ENCODE measurements around the gene FUZ. TPM values are rescaled to one million over a fixed set of nuclear protein-coding genes. Genes with fewer than 3 reads are reported as not detected.

Gene FUZ
- total RNA-seq, 2 donors from 2014 or later, result 7.4 to 14.9 TPM

GRCh38 chr19:49849433-49850220, 36.5 kb upstream of the FUZ start:
- TF ChIP-seq CTCF (IDR thresholded peaks at IDR 0.05), result no peak
- H3K27me3 ChIP-seq, result no peaks in the 10 kb centered on the region
- no peak overlapping the region for H3K27ac ChIP-seq
- H3K36me3 ChIP-seq, result no peaks in the 10 kb centered on the region
- H3K4me3 ChIP-seq, result no peak overlapping the region
- peaks cover 7% of the 10 kb centered on the region for H3K4me1 ChIP-seq
- no peak for DNase-seq
- H3K9ac ChIP-seq (ENCODE audit: low read depth in 2 of 2, low read length in 2 of 2), result peak overlapping the region in 1 of 2 donors; percentile 92
- intact Hi-C loops (cut with DNase I), result no loop called here
- no peaks in the 10 kb centered on the region for H3K9me3 ChIP-seq

- no peak for TF ChIP-seq CTCF (IDR thresholded peaks at IDR 0.05)
- Histone ChIP-seq H3K4me3 (no peak overlapping the region), H3K36me3 (no peaks in the 10 kb centered on the region), H3K9ac (ENCODE audit: low read depth in 2 of 2, low read length in 2 of 2) (no peak overlapping the region), H3K4me1 (peaks cover 7% of the 10 kb centered on the region), H3K9me3 (no peaks in the 10 kb centered on the region), H3K27ac (no peak overlapping the region), H3K27me3 (no peaks in the 10 kb centered on the region)
- intact Hi-C loops (cut with DNase I), result no loop called here
- DNase-seq, result no peak
These were observed 35.8 kb upstream of the FUZ start for GRCh38 chr19:49848938-49849337.

- DNase-seq, result no peak
- Histone ChIP-seq H3K27ac (no peak overlapping the region), H3K9me3 (no peaks in the 10 kb centered on the region)
These were observed 34.9 kb upstream of the FUZ start for GRCh38 chr19:49847731-49848696.

GRCh38 chr19:49846408-49846807, 33.3 kb upstream of the FUZ start:
- Histone ChIP-seq H3K27me3 (no peaks in the 10 kb centered on the region), H3K36me3 (no peaks in the 10 kb centered on the region), H3K4me3 (no peak overlapping the region), H3K9me3 (no peaks in the 10 kb centered on the region), H3K27ac (no peak overlapping the region), H3K4me1 (no peaks in the 10 kb centered on the region), H3K9ac (ENCODE audit: low read depth in 2 of 2, low read length in 2 of 2) (no peak overlapping the region)
- no peak for DNase-seq
- intact Hi-C loops (cut with DNase I), result no loop called here
- no peak for TF ChIP-seq CTCF (IDR thresholded peaks at IDR 0.05)

More at GRCh38 chr19:49847731-49848696, 34.9 kb upstream of the FUZ start:
- no peak overlapping the region for H3K9ac ChIP-seq (ENCODE audit: low read depth in 2 of 2, low read length in 2 of 2)
- H3K27me3 ChIP-seq, result no peaks in the 10 kb centered on the region
- intact Hi-C loops (cut with DNase I), result no loop called here
- TF ChIP-seq CTCF (IDR thresholded peaks at IDR 0.05), result no peak
- H3K4me1 ChIP-seq, result peaks cover 7% of the 10 kb centered on the region
- H3K36me3 ChIP-seq, result no peaks in the 10 kb centered on the region
- H3K4me3 ChIP-seq, result no peak overlapping the region

GRCh38 chr19:49845414-49845813, 32.3 kb upstream of the FUZ start:
- intact Hi-C loops (cut with DNase I), result no loop called here
- no peak overlapping the region for H3K4me3 ChIP-seq
- H3K27ac ChIP-seq, result no peak overlapping the region
- no peaks in the 10 kb centered on the region for H3K9me3 ChIP-seq
- no peaks in the 10 kb centered on the region for H3K4me1 ChIP-seq
- no peak overlapping the region for H3K9ac ChIP-seq (ENCODE audit: low read depth in 2 of 2, low read length in 2 of 2)
- DNase-seq, result no peak
- H3K36me3 ChIP-seq, result no peaks in the 10 kb centered on the region
- no peaks in the 10 kb centered on the region for H3K27me3 ChIP-seq
- TF ChIP-seq CTCF (IDR thresholded peaks at IDR 0.05), result no peak

Data from colonic mucosa (tissue), 4 donors.